NCI-H2171 treated with DMSO at 0.1 percent for 48 hours (cell line): ENCODE results near the gene CD2BP2.
"Not testable (repeated sequence)": the region's sequence is repeated elsewhere in the genome, so short reads cannot be mapped to it uniquely, and the experiment has no call there.

Experiments
- DNase-seq: peaks from one replicate; lab custom pipeline; 2025; lab: John Stamatoyannopoulos, UW

CD2BP2 gene

GRCh38 chr16:30355144-30355953, at the start of gene CD2BP2:
Gene CD2BP2 (minus strand): TSS chr16:30355308. CDS start chr16:30354681, 627 bp downstream.
- DNase-seq, result peak; percentile 98

GRCh38 chr16:30401768-30402425, 46.8 kb upstream of the CD2BP2 start:
- DNase-seq, result no peak

GRCh38 chr16:30399435-30400186, 44.5 kb upstream of the CD2BP2 start:
- no peak for DNase-seq

GRCh38 chr16:30398661-30399434, 43.7 kb upstream of the CD2BP2 start:
- no peak for DNase-seq

- DNase-seq, result no peak
These were observed 42.9 kb upstream of the CD2BP2 start for GRCh38 chr16:30397776-30398660.

GRCh38 chr16:30397056-30397455, 41.9 kb upstream of the CD2BP2 start:
- no peak for DNase-seq

- DNase-seq, result not testable (repeated sequence)
These were observed 41.5 kb upstream of the CD2BP2 start for GRCh38 chr16:30396627-30397026.

- DNase-seq, result no peak
These were observed 41.0 kb upstream of the CD2BP2 start for GRCh38 chr16:30395992-30396585.

- DNase-seq, result peak; percentile 83
These were observed 40.3 kb upstream of the CD2BP2 start, which contains the start of gene ZNF48 for GRCh38 chr16:30395155-30395991. Gene ZNF48 (plus strand): TSS chr16:30395420. CDS start chr16:30395795, 375 bp downstream.

- DNase-seq, result no peak
These were observed 39.6 kb upstream of the CD2BP2 start for GRCh38 chr16:30394592-30395154.

GRCh38 chr16:30383521-30383920, 28.4 kb upstream of the CD2BP2 start:
- no peak for DNase-seq

GRCh38 chr16:30382111-30382881, 27.2 kb upstream of the CD2BP2 start, which contains the start of gene SEPTIN1:
Gene SEPTIN1 (minus strand): TSS chr16:30382561. CDS start chr16:30382542, 19 bp downstream.
- no peak for DNase-seq

GRCh38 chr16:30381291-30382041, 26.4 kb upstream of the CD2BP2 start:
- peak; percentile 32 for DNase-seq

- no peak for DNase-seq
These were observed 25.7 kb upstream of the CD2BP2 start for GRCh38 chr16:30380803-30381208.

GRCh38 chr16:30380072-30380802, 25.1 kb upstream of the CD2BP2 start:
- DNase-seq, result no peak

- DNase-seq, result no peak
These were observed 24.2 kb upstream of the CD2BP2 start for GRCh38 chr16:30379158-30379783.
